Activated CD4-positive, alpha-beta T cell treated with anti-CD3 and anti-CD28 coated beads, Interleukin-2, amount 10 ng/mL, durations not matched to agents 24 days and 14 days (primary cell): Measurements from ENCODE around the gene UBTFL1. TPM values are rescaled to one million over a fixed set of nuclear protein-coding genes. Genes with fewer than 3 reads are reported as not detected.

Source experiments
- DNase-seq: peaks from one replicate; pipeline ENCODE4 v3.0.0; 2022
- H3K27ac Mint-ChIP-seq: one replicate; pipeline ENCODE4 v1.8.0; 2022; ENCODE audit warnings: mild to moderate bottlenecking, mixed read lengths
- H3K27me3 Mint-ChIP-seq: one replicate; pipeline ENCODE4 v1.8.0; 2022; ENCODE audit warnings: mixed read lengths
- H3K36me3 Mint-ChIP-seq: one replicate; pipeline ENCODE4 v1.8.0; 2022; ENCODE audit warnings: low read depth, mild to moderate bottlenecking, mixed read lengths
- H3K4me1 Mint-ChIP-seq: one replicate; pipeline ENCODE4 v1.8.0; 2021; ENCODE audit warnings: mixed read lengths
- H3K4me3 Mint-ChIP-seq: one replicate; pipeline ENCODE4 v1.8.0; 2022; ENCODE audit warnings: mild to moderate bottlenecking, moderate library complexity, mixed read lengths
- H3K9me3 Mint-ChIP-seq: one replicate; pipeline ENCODE4 v1.8.0; 2021; ENCODE audit warnings: mixed read lengths
- intact Hi-C: fragments of 100-400 bp; cut with micrococcal nuclease; formaldehyde crosslinking; loops from one replicate; pipeline ENCODE4 v1.15.1; 2023
- total RNA-seq: library from RNA; stranded (reverse); gene quantifications from 2 replicates; pipeline ENCODE4 v1.2.3, GENCODE V29; 2022

UBTFL1 gene
- total RNA-seq, 1 donor from 2014 or later: not detected

GRCh38 chr11:90134478-90135003 lies 48.8 kb downstream of the UBTFL1 start, which contains the start of gene NAALAD2:
Gene NAALAD2 (plus strand): TSS chr11:90134663. CDS start chr11:90134759, 96 bp downstream.
- no peaks in the 10 kb centered on the region for H3K36me3 Mint-ChIP-seq
- no peaks in the 10 kb centered on the region for H3K9me3 Mint-ChIP-seq
- H3K27me3 Mint-ChIP-seq: peaks cover 53% of the 10 kb centered on the region
- H3K27ac Mint-ChIP-seq: no peak within 1 kb of the TSS
- no peak for DNase-seq
- intact Hi-C loops: no loop called here
- H3K4me1 Mint-ChIP-seq: peaks cover 11% of the 10 kb centered on the region
- H3K4me3 Mint-ChIP-seq: peak within 1 kb of the TSS; percentile 71

- Mint-ChIP-seq H3K27me3 (peaks cover 50% of the 10 kb centered on the region), H3K36me3 (no peaks in the 10 kb centered on the region), H3K4me1 (peaks cover 11% of the 10 kb centered on the region), H3K4me3 (peak overlapping the region; percentile 71), H3K27ac (no peak overlapping the region), H3K9me3 (no peaks in the 10 kb centered on the region)
- intact Hi-C loops: no loop called here
- no peak for DNase-seq
These were observed 49.3 kb downstream of the UBTFL1 start for GRCh38 chr11:90135016-90135415.

Other genes with a start within 250 kb of the UBTFL1 start
- gene TRIM64B, start 207.5 kb upstream of the UBTFL1 start, total RNA-seq: not detected in 2 replicates
- gene TRIM49D1, start 163.7 kb upstream of the UBTFL1 start, total RNA-seq: not detected in 2 replicates
- not detected in 2 replicates for gene TRIM49D2, start 161.9 kb upstream of the UBTFL1 start, total RNA-seq
- not detected in 2 replicates for gene TRIM64, start 119.9 kb upstream of the UBTFL1 start, total RNA-seq
- gene TRIM49C, start 54.8 kb upstream of the UBTFL1 start, total RNA-seq: not detected in 2 replicates
- gene NAALAD2, start 48.7 kb downstream of the UBTFL1 start, total RNA-seq: not detected in 2 replicates
- 142 and 149 TPM in 2 replicates for gene CHORDC1, start 137.1 kb downstream of the UBTFL1 start, total RNA-seq